MM.1S (cell line): ENCODE measurements around the gene MEGF8.

Experiments used
- DNase-seq: peaks from one replicate; pipeline ENCODE4 v3.0.0-alpha.2; 2015
- H2AFZ ChIP-seq: fragments of 300-600 bp; sonication (generic); 2 replicates; pipeline ENCODE4 v1.6.0; 2016; ENCODE audit warnings: antibody characterized with exemption, low read length
- H3F3A ChIP-seq: fragments of 300-600 bp; sonication (generic); 2 replicates; pipeline ENCODE4 v1.6.1; 2016; ENCODE audit warnings: mild to moderate bottlenecking, antibody characterized with exemption, low read length, moderate library complexity, mixed read lengths; ENCODE audit not compliant: insufficient read depth
- H3K27ac ChIP-seq: fragments of 300-600 bp; sonication (generic); 2 replicates; pipeline ENCODE4 v1.5.1; 2016; ENCODE audit warnings: mild to moderate bottlenecking, low read length
- H3K27me3 ChIP-seq: fragments of 300-600 bp; sonication (generic); replicated peaks from 2 replicates; pipeline ENCODE4 v1.6.0; 2016; ENCODE audit warnings: low read length; ENCODE audit not compliant: insufficient read depth
- H3K36me3 ChIP-seq: fragments of 300-600 bp; sonication (generic); replicated peaks from 2 replicates; pipeline ENCODE4 v1.6.1; 2016; ENCODE audit warnings: mild to moderate bottlenecking, low read length, mixed read lengths; ENCODE audit not compliant: insufficient read depth
- H3K4me1 ChIP-seq: fragments of 300-600 bp; sonication (generic); 2 replicates; pipeline ENCODE4 v1.6.1; 2016; ENCODE audit warnings: low read length, mixed read lengths
- H3K4me2 ChIP-seq: fragments of 300-600 bp; sonication (generic); 2 replicates; pipeline ENCODE4 v1.6.0; 2016; ENCODE audit warnings: low read depth, low read length
- H3K4me3 ChIP-seq: fragments of 300-600 bp; sonication (generic); 2 replicates; pipeline ENCODE4 v1.5.1; 2016; ENCODE audit warnings: low read length, mixed read lengths
- H3K79me2 ChIP-seq: fragments of 300-600 bp; sonication (generic); 2 replicates; pipeline ENCODE4 v1.6.1; 2016; ENCODE audit warnings: mixed run types, low read length, mixed read lengths
- H3K9ac ChIP-seq: fragments of 300-600 bp; sonication (generic); 2 replicates; pipeline ENCODE4 v1.6.1; 2016; ENCODE audit warnings: low read length, mixed read lengths
- H3K9me2 ChIP-seq: fragments of 300-600 bp; sonication (generic); replicated peaks from 2 replicates; pipeline ENCODE4 v1.6.1; 2016; ENCODE audit warnings: mild to moderate bottlenecking, low read length, mixed read lengths; ENCODE audit not compliant: insufficient read depth
- H3K9me3 ChIP-seq: fragments of 300-600 bp; sonication (generic); replicated peaks from 2 replicates; pipeline ENCODE4 v1.6.1; 2016; ENCODE audit warnings: mild to moderate bottlenecking, low read length, mixed read lengths; ENCODE audit not compliant: insufficient read depth
- H4K20me1 ChIP-seq: fragments of 300-600 bp; sonication (generic); 2 replicates; pipeline ENCODE4 v1.6.1; 2016; ENCODE audit warnings: mild to moderate bottlenecking, low read length, moderate library complexity, mixed read lengths; ENCODE audit not compliant: insufficient read depth
- EZH2 ChIP-seq: fragments of 300-600 bp; sonication (generic); optimal IDR thresholded peaks from 2 replicates; pipeline ENCODE3; 2017; ENCODE audit warnings: low read depth, mild to moderate bottlenecking, antibody characterized with exemption, low read length, mixed read lengths
- EZH2phosphoT487 ChIP-seq: fragments of 300-600 bp; sonication (generic); IDR thresholded peaks from 2 replicates; pipeline ENCODE4 v1.6.1; 2018; ENCODE audit warnings: antibody characterized with exemption, low read length
- TF ChIP-seq, protein P1 (sequence below): fragments of 300-600 bp; sonication (generic); IDR thresholded peaks from 2 replicates; pipeline ENCODE4 v1.5.1; 2016; ENCODE audit warnings: antibody characterized with exemption, low read length, mixed read lengths

Gene MEGF8, protein sequence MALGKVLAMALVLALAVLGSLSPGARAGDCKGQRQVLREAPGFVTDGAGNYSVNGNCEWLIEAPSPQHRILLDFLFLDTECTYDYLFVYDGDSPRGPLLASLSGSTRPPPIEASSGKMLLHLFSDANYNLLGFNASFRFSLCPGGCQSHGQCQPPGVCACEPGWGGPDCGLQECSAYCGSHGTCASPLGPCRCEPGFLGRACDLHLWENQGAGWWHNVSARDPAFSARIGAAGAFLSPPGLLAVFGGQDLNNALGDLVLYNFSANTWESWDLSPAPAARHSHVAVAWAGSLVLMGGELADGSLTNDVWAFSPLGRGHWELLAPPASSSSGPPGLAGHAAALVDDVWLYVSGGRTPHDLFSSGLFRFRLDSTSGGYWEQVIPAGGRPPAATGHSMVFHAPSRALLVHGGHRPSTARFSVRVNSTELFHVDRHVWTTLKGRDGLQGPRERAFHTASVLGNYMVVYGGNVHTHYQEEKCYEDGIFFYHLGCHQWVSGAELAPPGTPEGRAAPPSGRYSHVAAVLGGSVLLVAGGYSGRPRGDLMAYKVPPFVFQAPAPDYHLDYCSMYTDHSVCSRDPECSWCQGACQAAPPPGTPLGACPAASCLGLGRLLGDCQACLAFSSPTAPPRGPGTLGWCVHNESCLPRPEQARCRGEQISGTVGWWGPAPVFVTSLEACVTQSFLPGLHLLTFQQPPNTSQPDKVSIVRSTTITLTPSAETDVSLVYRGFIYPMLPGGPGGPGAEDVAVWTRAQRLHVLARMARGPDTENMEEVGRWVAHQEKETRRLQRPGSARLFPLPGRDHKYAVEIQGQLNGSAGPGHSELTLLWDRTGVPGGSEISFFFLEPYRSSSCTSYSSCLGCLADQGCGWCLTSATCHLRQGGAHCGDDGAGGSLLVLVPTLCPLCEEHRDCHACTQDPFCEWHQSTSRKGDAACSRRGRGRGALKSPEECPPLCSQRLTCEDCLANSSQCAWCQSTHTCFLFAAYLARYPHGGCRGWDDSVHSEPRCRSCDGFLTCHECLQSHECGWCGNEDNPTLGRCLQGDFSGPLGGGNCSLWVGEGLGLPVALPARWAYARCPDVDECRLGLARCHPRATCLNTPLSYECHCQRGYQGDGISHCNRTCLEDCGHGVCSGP (N-terminal part only)

DNA sequence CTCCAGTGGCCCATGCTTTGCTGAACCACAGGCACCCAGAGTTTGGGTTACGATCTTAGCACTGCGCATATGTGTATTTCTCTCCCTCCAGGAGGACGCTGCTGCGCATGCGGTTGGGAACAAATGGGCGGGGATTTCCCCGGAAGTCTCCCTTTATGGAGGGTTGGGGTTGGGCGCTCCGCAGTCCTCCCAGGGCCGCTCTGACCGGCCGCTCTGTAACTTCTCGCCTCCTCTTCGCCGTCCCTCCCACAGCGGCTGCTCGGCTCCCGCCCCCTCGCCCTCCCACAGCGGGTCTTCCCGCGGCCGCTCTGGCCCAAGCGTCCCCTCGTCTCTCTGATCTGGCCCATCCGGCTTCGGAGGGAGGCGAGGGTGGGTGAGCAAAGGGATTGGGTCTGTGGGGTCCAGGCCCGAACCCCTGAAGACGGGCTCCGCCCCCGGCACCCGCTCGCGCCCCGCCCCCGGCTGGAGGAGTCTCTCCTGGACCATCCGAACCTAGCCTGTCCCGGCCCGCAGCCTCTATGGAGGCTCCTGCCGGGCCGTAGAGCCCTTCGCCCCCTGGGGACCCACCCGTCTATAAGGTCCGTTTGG, at the start of gene MEGF8:
TSS of gene MEGF8 (plus strand) at position 328 of the 588 bp plus-strand sequence. CDS start 609 bp downstream, outside the sequence.
- peak; percentile 99 for DNase-seq
- H3K79me2 ChIP-seq: peaks cover 20% of the 10 kb centered on the region
- peak within 1 kb of the TSS; percentile 75 for H3K4me2 ChIP-seq
- no peaks in the 10 kb centered on the region for H3K9me2 ChIP-seq
- no peaks in the 10 kb centered on the region for H3K36me3 ChIP-seq
- H2AFZ ChIP-seq: peak within 1 kb of the TSS; percentile 94
- no peaks in the 10 kb centered on the region for H3K9me3 ChIP-seq
- no peaks in the 10 kb centered on the region for H3K4me1 ChIP-seq
- peak within 1 kb of the TSS; percentile 98 for H3K4me3 ChIP-seq
- H3K27ac ChIP-seq: peak within 1 kb of the TSS; percentile 3; the same call in 1 of the 2 replicates
- no peaks in the 10 kb centered on the region for H4K20me1 ChIP-seq
- no peak for TF ChIP-seq EZH2
- no peak for TF ChIP-seq EZH2phosphoT487
- TF ChIP-seq, protein P1, sequence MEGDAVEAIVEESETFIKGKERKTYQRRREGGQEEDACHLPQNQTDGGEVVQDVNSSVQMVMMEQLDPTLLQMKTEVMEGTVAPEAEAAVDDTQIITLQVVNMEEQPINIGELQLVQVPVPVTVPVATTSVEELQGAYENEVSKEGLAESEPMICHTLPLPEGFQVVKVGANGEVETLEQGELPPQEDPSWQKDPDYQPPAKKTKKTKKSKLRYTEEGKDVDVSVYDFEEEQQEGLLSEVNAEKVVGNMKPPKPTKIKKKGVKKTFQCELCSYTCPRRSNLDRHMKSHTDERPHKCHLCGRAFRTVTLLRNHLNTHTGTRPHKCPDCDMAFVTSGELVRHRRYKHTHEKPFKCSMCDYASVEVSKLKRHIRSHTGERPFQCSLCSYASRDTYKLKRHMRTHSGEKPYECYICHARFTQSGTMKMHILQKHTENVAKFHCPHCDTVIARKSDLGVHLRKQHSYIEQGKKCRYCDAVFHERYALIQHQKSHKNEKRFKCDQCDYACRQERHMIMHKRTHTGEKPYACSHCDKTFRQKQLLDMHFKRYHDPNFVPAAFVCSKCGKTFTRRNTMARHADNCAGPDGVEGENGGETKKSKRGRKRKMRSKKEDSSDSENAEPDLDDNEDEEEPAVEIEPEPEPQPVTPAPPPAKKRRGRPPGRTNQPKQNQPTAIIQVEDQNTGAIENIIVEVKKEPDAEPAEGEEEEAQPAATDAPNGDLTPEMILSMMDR: peak; percentile 91; the same call in 1 of the 2 replicates
- H3K9ac ChIP-seq: peak within 1 kb of the TSS; percentile 83
- H3F3A ChIP-seq: no peaks in the 10 kb centered on the region
- H3K27me3 ChIP-seq: peaks cover 34% of the 10 kb centered on the region

DNA sequence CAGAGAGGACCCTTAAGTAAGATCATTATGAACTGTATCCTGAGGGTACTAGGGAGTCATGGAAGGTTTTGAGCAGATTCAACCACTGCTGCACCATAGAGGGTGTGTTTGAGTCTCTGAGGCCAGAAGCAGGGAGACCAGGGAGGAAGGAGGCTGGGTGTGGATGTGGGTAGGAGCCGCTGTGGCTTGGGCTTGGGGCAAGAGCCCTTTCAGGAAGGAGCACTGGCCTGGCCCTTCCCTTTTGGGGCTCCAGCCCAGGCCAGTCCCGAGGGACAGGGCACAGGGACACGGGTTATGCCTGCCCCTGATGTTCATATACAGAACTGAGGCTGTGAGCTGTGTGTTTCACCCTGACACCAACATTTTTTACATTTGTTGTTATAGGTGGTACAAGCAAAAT, 49.2 kb upstream of the MEGF8 start:
- H3K27ac ChIP-seq: no peak overlapping the region

DNA sequence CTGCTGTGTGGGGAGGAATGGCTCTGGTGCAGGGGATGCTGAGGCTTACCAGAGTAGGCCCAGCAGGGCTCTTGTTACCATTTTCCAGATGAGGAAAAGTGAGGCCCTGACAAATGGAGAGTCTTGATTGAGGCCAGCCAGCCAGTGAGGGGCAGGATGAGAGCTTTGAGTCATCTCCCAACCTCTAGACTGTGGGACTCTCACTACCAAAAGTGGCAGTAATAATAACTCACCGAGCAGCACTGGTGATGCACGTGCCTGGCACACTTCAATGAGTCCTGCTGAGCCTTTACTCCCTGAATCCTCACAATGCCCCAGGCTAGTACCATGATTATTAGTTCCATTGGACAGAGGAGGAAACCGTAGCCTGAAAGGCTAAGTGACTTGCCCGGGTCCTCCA, 48.6 kb upstream of the MEGF8 start:
- DNase-seq: no peak
- no peaks in the 10 kb centered on the region for H3K27me3 ChIP-seq
- H3K4me1 ChIP-seq: peaks cover 8% of the 10 kb centered on the region
- no peak overlapping the region for H3K4me2 ChIP-seq
- H3K79me2 ChIP-seq: peaks cover 31% of the 10 kb centered on the region
- H3K4me3 ChIP-seq: no peak overlapping the region
- H3K9ac ChIP-seq: no peak overlapping the region
- no peak overlapping the region for H2AFZ ChIP-seq
- no peaks in the 10 kb centered on the region for H3K9me3 ChIP-seq
- TF ChIP-seq, protein P1: no peak
- TF ChIP-seq EZH2phosphoT487: no peak
- no peak for TF ChIP-seq EZH2
- H3K9me2 ChIP-seq: no peaks in the 10 kb centered on the region
- H3K27ac ChIP-seq: no peak overlapping the region
- H4K20me1 ChIP-seq: no peaks in the 10 kb centered on the region
- 0 out of 2 replicates have a peak, but pooled peaks cover 2% of the 10 kb centered on the region for H3F3A ChIP-seq
- no peaks in the 10 kb centered on the region for H3K36me3 ChIP-seq

More for the DNA sequence above, 49.2 kb upstream of the MEGF8 start:
- no peaks in the 10 kb centered on the region for H4K20me1 ChIP-seq
- no peak for DNase-seq
- no peak overlapping the region for H3K9ac ChIP-seq
- no peaks in the 10 kb centered on the region for H3K9me2 ChIP-seq
- peaks cover 36% of the 10 kb centered on the region for H3K79me2 ChIP-seq
- H3K4me1 ChIP-seq: peaks cover 13% of the 10 kb centered on the region
- H3K36me3 ChIP-seq: no peaks in the 10 kb centered on the region
- H3K27me3 ChIP-seq: no peaks in the 10 kb centered on the region
- no peaks in the 10 kb centered on the region for H3K9me3 ChIP-seq
- TF ChIP-seq EZH2phosphoT487: no peak
- TF ChIP-seq, protein P1: no peak
- TF ChIP-seq EZH2: no peak
- H3K4me3 ChIP-seq: no peak overlapping the region
- H3F3A ChIP-seq: 0 out of 2 replicates have a peak, but pooled peaks cover 1% of the 10 kb centered on the region
- no peak overlapping the region for H3K4me2 ChIP-seq
- H2AFZ ChIP-seq: no peak overlapping the region
